Measurements from ENCODE around the gene TMEM200C.

The TMEM200C gene

GRCh38 chr18:5853253-5853652 is 42.1 kb downstream of the TMEM200C start:
- Histone ChIP-seq H3K4me3 (ENCODE audit: low read length) (no peak overlapping the region), H3F3A (ENCODE audit: control insufficient read depth, insufficient read depth) (no peaks in the 10 kb centered on the region), H3K9me2 (replicated peaks; ENCODE audit: control insufficient read depth, low read length) (no peaks in the 10 kb centered on the region), H3K9me3 (ENCODE audit: control insufficient read depth, insufficient read depth, low read length) (no peaks in the 10 kb centered on the region), H3K27ac (ENCODE audit: low read depth, low read length) (no peak overlapping the region), H3K79me2 (ENCODE audit: control insufficient read depth, low read length) (no peaks in the 10 kb centered on the region), H3K4me1 (ENCODE audit: control insufficient read depth, low read length) (no peaks in the 10 kb centered on the region), H3K27me3 (ENCODE audit: control insufficient read depth, low read length) (no peaks in the 10 kb centered on the region), H3K36me3 (ENCODE audit: control insufficient read depth, low read length) (no peaks in the 10 kb centered on the region), H3K4me2 (ENCODE audit: low read length) (no peak overlapping the region), H4K20me1 (ENCODE audit: control insufficient read depth, insufficient read depth, low read depth, low read length) (no peaks in the 10 kb centered on the region)
- no peak for TF ChIP-seq EZH2phosphoT487 (IDR thresholded peaks at IDR 0.05; ENCODE audit: borderline replicate concordance, low read length)

- H3K27ac ChIP-seq (ENCODE audit: low read depth, low read length) = no peak overlapping the region
- H4K20me1 ChIP-seq (ENCODE audit: control insufficient read depth, insufficient read depth, low read depth, low read length) = no peaks in the 10 kb centered on the region
- no peaks in the 10 kb centered on the region for H3F3A ChIP-seq (ENCODE audit: control insufficient read depth, insufficient read depth)
- no peaks in the 10 kb centered on the region for H3K9me3 ChIP-seq (ENCODE audit: control insufficient read depth, insufficient read depth, low read length)
- H3K27me3 ChIP-seq (ENCODE audit: control insufficient read depth, low read length) = no peaks in the 10 kb centered on the region
- H3K4me3 ChIP-seq (ENCODE audit: low read length) = no peak overlapping the region
- no peaks in the 10 kb centered on the region for H3K79me2 ChIP-seq (ENCODE audit: control insufficient read depth, low read length)
- TF ChIP-seq EZH2phosphoT487 (IDR thresholded peaks at IDR 0.05; ENCODE audit: borderline replicate concordance, low read length) (no peak), CTCF (IDR thresholded peaks at IDR 0.05; ENCODE audit: low read depth, low read length, poor library complexity, severe bottlenecking) (no peak)
- H3K9me2 ChIP-seq (replicated peaks; ENCODE audit: control insufficient read depth, low read length) = no peaks in the 10 kb centered on the region
- H3K4me1 ChIP-seq (ENCODE audit: control insufficient read depth, low read length) = no peaks in the 10 kb centered on the region
- no peaks in the 10 kb centered on the region for H3K36me3 ChIP-seq (ENCODE audit: control insufficient read depth, low read length)
- no peak overlapping the region for H3K4me2 ChIP-seq (ENCODE audit: low read length)
Observed at GRCh38 chr18:5851998-5852397, 43.3 kb downstream of the TMEM200C start.

GRCh38 chr18:5842653-5843052 is 52.7 kb downstream of the TMEM200C start:
- Histone ChIP-seq H3K4me1 (ENCODE audit: control insufficient read depth, low read length) (no peaks in the 10 kb centered on the region), H3K27ac (ENCODE audit: low read depth, low read length) (no peak overlapping the region), H4K20me1 (ENCODE audit: control insufficient read depth, insufficient read depth, low read depth, low read length) (no peaks in the 10 kb centered on the region), H3K36me3 (ENCODE audit: control insufficient read depth, low read length) (no peaks in the 10 kb centered on the region), H3K79me2 (ENCODE audit: control insufficient read depth, low read length) (no peaks in the 10 kb centered on the region), H3K27me3 (ENCODE audit: control insufficient read depth, low read length) (no peaks in the 10 kb centered on the region), H3F3A (ENCODE audit: control insufficient read depth, insufficient read depth) (no peaks in the 10 kb centered on the region), H3K4me3 (ENCODE audit: low read length) (no peak overlapping the region), H3K9me2 (replicated peaks; ENCODE audit: control insufficient read depth, low read length) (no peaks in the 10 kb centered on the region), H3K4me2 (ENCODE audit: low read length) (no peak overlapping the region), H3K9me3 (ENCODE audit: control insufficient read depth, insufficient read depth, low read length) (no peaks in the 10 kb centered on the region)
- TF ChIP-seq CTCF (IDR thresholded peaks at IDR 0.05; ENCODE audit: low read depth, low read length, poor library complexity, severe bottlenecking) (no peak), EZH2phosphoT487 (IDR thresholded peaks at IDR 0.05; ENCODE audit: borderline replicate concordance, low read length) (no peak)

- no peaks in the 10 kb centered on the region for H3K79me2 ChIP-seq (ENCODE audit: control insufficient read depth, low read length)
- no peaks in the 10 kb centered on the region for H3K9me2 ChIP-seq (replicated peaks; ENCODE audit: control insufficient read depth, low read length)
- no peaks in the 10 kb centered on the region for H4K20me1 ChIP-seq (ENCODE audit: control insufficient read depth, insufficient read depth, low read depth, low read length)
- TF ChIP-seq CTCF (IDR thresholded peaks at IDR 0.05; ENCODE audit: low read depth, low read length, poor library complexity, severe bottlenecking) (no peak), EZH2phosphoT487 (IDR thresholded peaks at IDR 0.05; ENCODE audit: borderline replicate concordance, low read length) (no peak)
- H3K27ac ChIP-seq (ENCODE audit: low read depth, low read length) = no peak overlapping the region
- no peak overlapping the region for H3K4me2 ChIP-seq (ENCODE audit: low read length)
- H3K36me3 ChIP-seq (ENCODE audit: control insufficient read depth, low read length) = no peaks in the 10 kb centered on the region
- H3F3A ChIP-seq (ENCODE audit: control insufficient read depth, insufficient read depth) = no peaks in the 10 kb centered on the region
- no peaks in the 10 kb centered on the region for H3K4me1 ChIP-seq (ENCODE audit: control insufficient read depth, low read length)
- H3K9me3 ChIP-seq (ENCODE audit: control insufficient read depth, insufficient read depth, low read length) = no peaks in the 10 kb centered on the region
- H3K27me3 ChIP-seq (ENCODE audit: control insufficient read depth, low read length) = no peaks in the 10 kb centered on the region
- H3K4me3 ChIP-seq (ENCODE audit: low read length) = no peak overlapping the region
Observed at GRCh38 chr18:5841518-5841917, 53.8 kb downstream of the TMEM200C start.

Measured in DOHH2 (cell line).